H54 (cell line): ENCODE data around the gene WNT7A.
"Not testable (repeated sequence)": the region's sequence is repeated elsewhere in the genome, so short reads cannot be mapped to it uniquely, and the experiment has no call there.

Source experiments
- DNase-seq: peaks from one replicate; pipeline ENCODE4 v3.0.0; 2011; ENCODE audit warnings: low spot score, mixed read lengths; ENCODE audit not compliant: insufficient read length
- FAIRE-seq: peaks from 3 replicates; lab custom pipeline; 2011; peaks lifted over from hg19 to GRCh38; lab: Jason Lieb, UNC
- POLR2A ChIP-seq: IDR thresholded peaks from 2 replicates; pipeline ENCODE4 v1.6.1; 2011; ENCODE audit warnings: low read depth, mild to moderate bottlenecking, low read length

Gene WNT7A

DNA sequence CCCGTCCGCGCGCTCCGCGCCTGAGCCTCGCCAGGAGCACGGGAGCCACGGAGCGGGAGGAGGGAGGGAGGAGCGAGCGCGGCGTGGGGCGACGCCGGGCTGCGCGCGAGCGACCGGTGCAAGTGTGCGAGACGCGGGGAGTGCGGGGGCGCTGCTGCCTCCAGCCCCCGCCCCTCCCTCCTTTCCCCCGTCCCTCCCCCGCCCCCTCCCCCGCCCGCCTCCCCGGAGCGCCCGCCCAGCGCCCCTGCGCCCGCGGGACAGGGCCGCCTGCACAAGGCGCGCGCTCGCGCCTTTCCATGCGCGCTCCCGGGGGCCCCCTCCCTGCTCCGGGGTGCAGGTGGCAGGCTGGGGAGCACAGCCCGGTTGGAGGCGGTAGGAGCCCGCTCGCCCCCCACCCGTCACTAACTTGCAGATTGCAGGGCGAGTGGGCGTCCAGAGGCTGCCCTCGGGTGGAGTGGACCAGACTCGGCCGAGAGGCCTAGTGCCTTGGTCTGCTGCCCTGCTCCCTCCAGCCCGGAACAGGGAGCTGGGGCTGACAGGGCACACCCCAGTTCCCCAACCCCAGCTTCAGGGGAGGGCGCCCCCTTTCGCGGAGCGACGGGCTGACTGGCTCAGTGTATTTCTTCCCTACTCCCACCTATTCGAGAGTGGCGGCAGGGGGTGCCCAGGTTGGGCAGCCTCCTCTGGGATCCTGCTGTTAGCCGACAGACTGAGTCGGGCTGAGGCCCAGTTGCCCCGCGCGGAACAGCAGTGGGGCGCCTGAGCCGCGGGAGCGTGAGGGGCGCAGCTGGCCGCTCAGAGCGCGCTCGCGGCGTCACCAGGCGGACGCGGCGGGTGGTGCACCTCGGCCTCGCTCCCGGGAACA, at the start of gene WNT7A:
Gene WNT7A (minus strand): TSS at position 126 of the 865 bp plus-strand sequence. CDS start 255 bp downstream, outside the sequence.
- DNase-seq (no peak), FAIRE-seq (no peak)
- TF ChIP-seq POLR2A, result no peak

- DNase-seq, FAIRE-seq: not testable (repeated sequence)
Measured at GRCh38 chr3:13928741-13929140, 48.9 kb upstream of the WNT7A start.

DNA sequence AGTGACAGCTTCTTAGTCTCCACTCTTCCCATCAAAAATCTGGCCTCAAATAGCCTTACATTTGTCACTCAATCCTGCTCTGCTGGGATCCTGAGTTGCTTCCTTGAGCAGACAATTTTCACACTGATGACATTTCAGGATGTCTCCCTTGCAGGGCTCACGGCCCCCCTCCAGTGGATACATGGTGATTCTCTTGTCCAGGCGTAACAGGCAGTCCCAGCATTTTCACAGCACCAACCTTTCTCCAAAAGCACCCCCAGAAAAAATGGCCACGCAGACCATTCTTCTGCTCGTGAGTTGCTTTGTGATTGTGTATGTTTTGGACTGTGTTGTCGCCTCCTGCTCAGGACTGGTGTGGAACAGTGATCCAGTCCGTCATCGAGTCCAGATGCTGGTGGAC, 47.4 kb upstream of the WNT7A start:
- DNase-seq (no peak), FAIRE-seq (no peak)
- TF ChIP-seq POLR2A, result no peak

- TF ChIP-seq POLR2A, result no peak
- DNase-seq (no peak), FAIRE-seq (no peak)
Measured at GRCh38 chr3:13916375-13916774, 36.5 kb upstream of the WNT7A start.

DNA sequence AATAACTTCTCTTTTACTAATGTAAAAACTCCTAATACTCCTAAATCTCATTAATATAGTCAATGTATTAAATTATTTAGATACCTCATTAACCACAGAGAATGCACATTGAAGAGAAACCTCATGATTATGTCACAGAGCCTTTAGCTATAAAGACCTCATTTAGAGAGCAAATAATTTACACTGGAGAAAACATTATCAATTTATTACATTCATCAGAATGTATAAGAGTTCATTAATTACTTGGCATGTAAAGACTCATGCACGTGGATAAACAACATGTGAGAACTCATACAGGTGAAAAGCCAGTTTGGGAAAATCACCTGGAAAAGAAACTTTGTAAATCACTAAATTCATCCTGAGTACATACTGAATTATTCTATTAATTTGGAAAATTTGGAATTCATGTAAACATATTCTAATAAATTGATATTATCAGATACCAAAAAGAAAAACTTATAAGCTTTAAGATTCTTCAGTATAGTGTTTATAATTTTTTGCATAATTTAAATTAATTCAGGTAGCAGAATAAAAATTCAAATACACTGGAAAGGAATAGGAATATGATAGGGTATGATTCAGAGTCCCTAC, 22.9 kb upstream of the WNT7A start:
- FAIRE-seq, result no peak
- no peak for DNase-seq
- TF ChIP-seq POLR2A, result no peak

- FAIRE-seq (no peak), DNase-seq (no peak)
- no peak for TF ChIP-seq POLR2A
Measured at GRCh38 chr3:13901935-13902584, 22.2 kb upstream of the WNT7A start.

GRCh38 chr3:13898346-13898745, 18.5 kb upstream of the WNT7A start:
- TF ChIP-seq POLR2A, result no peak
- DNase-seq (no peak), FAIRE-seq (no peak)

- TF ChIP-seq POLR2A, result no peak
- FAIRE-seq (no peak), DNase-seq (no peak)
Measured at GRCh38 chr3:13896473-13897154, 16.7 kb upstream of the WNT7A start.

DNA sequence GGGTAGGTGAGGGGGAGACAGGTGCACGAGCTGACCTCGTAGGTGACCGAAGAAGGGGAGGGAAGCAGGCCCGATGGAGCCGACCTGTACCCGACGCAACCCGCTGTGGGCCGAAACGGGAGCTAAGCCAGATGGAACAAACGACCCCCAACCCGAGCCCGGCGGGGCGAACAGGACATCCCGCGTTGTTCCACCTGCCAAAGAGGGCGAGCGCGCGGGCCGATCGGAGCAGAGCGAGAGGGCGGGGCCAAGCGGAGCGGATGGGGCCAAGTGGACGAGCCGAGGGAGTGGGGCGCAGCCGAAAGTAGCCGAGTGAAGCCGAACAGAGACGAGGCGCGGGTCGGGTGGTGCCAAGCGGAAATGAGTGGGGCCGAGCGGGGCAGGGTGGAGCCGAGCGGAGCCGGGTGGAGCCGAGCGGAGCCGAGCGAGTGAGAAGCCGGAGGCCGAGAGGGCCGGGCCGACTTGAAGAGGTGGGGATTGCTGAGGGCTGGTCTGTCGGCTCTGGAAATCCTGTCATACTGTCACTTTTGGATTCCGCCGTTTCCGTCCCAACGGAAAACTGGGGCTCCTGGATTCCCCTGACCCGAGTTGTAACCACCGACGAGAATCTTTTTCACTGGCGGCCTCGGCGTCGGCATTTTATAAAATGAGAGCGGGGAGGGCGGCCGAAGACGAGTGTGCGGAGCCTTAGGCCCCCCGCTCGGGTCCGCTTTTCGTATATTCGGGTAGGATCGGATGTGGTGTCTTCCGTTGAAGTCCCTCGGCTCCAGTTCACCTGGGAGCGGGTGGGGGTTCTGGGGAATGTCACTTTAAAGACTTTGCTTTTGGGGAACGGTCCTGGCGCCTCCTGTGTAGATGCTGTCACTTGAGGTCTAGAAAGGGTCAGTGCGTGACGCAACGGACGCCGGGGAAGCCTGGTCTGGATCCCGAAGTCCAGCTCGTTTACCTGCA, 15.6 kb upstream of the WNT7A start:
- no peak for TF ChIP-seq POLR2A
- FAIRE-seq, result no peak
- peak; percentile 79 for DNase-seq

GRCh38 chr3:13894807-13895154, 14.9 kb upstream of the WNT7A start:
- DNase-seq (no peak), FAIRE-seq (no peak)
- no peak for TF ChIP-seq POLR2A

DNA sequence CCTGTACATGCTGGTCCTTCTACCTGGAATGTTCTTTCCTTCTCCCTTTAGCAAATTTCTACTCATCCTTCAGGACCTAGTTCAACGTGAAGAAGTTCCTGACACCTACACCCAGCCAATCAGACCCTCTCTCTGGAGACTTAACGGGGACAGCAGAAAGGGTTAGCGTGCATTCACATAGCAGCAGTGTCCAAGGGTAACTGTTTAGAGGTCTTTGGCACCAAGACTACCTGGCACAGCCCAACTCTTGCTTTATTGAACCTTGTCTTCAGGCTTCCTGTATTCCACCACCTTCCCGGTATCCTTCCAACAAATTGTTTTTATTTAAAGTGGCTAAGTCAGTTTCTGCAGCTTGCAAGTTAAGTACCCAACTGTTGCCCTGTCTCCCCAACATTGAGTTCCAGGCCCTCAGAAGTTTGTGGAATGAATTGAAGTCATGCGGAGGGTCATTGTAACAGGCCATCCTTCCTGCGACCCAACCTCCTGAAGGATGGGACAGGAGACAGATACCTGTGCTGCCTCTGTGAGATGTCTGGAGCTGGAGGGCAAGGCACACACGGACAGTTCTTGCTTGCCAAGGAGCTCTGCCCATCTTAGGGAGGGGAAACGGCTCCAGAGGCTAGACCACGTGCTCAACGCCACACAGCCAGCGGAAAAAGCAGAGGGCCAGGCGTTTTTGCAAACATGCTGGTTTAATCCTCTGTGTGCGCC, 14.4 kb upstream of the WNT7A start:
- no peak for DNase-seq
- no peak for TF ChIP-seq POLR2A
- no peak for FAIRE-seq

- TF ChIP-seq POLR2A, result no peak
- no peak for FAIRE-seq
- no peak for DNase-seq
Measured at GRCh38 chr3:13892304-13892703, 12.4 kb upstream of the WNT7A start.
